H9 (cell line): Measurements from ENCODE around the gene WDR88. TPM values are rescaled to one million over a fixed set of nuclear protein-coding genes. Genes with fewer than 3 reads are reported as not detected.

Experiments
- DNase-seq: peaks from one replicate; pipeline ENCODE4 v3.0.0-alpha.2; 2017
- H2AFZ ChIP-seq: one replicate; pipeline ENCODE4 v1.6.1; 2013; ENCODE audit warnings: mild to moderate bottlenecking, low read length, control low read depth, moderate library complexity
- H2AK5ac ChIP-seq: 2 replicates; pipeline ENCODE4 v1.6.1; 2013; ENCODE audit warnings: low read length, control low read depth, mixed read lengths; ENCODE audit not compliant: insufficient read length
- H2BK120ac ChIP-seq: one replicate; pipeline ENCODE4 v1.6.1; 2013; ENCODE audit warnings: low read depth, mild to moderate bottlenecking, low read length, control low read depth, inconsistent platforms; ENCODE audit not compliant: poor library complexity, severe bottlenecking
- H2BK12ac ChIP-seq: 2 replicates; pipeline ENCODE4 v1.6.1; 2013; ENCODE audit warnings: low read length, control low read depth, mixed read lengths, low read depth; ENCODE audit not compliant: insufficient read length
- H2BK15ac ChIP-seq: 2 replicates; pipeline ENCODE4 v1.6.1; 2013; ENCODE audit warnings: low read depth, low read length, control low read depth
- H2BK20ac ChIP-seq: one replicate; pipeline ENCODE4 v1.6.1; 2013; ENCODE audit warnings: low read depth, mild to moderate bottlenecking, low read length, control low read depth, inconsistent platforms; ENCODE audit not compliant: poor library complexity, severe bottlenecking
- H2BK5ac ChIP-seq: 2 replicates; pipeline ENCODE4 v1.6.1; 2013; ENCODE audit warnings: low read length, control low read depth, mixed read lengths; ENCODE audit not compliant: insufficient read length
- H3K14ac ChIP-seq: 2 replicates; pipeline ENCODE4 v1.6.1; 2013; ENCODE audit warnings: low read length, control low read depth; ENCODE audit not compliant: insufficient read depth
- H3K18ac ChIP-seq: 2 replicates; pipeline ENCODE4 v1.6.1; 2013; ENCODE audit warnings: low read depth, mild to moderate bottlenecking, mixed read lengths, low read length, control low read depth; ENCODE audit not compliant: insufficient read length
- H3K23ac ChIP-seq: 2 replicates; pipeline ENCODE4 v1.6.1; 2013; ENCODE audit warnings: low read length, control low read depth, mixed read lengths, low read depth; ENCODE audit not compliant: insufficient read length
- H3K23me2 ChIP-seq: 2 replicates; pipeline ENCODE4 v1.6.1; 2013; ENCODE audit warnings: low read depth, mild to moderate bottlenecking, mixed read lengths, low read length, control low read depth; ENCODE audit not compliant: insufficient read length, poor library complexity, severe bottlenecking
- H3K27ac ChIP-seq: 2 replicates; pipeline ENCODE4 v1.5.1; 2013; ENCODE audit warnings: low read length, control low read depth, mixed read lengths, low read depth; ENCODE audit not compliant: insufficient read length
- H3K27me3 ChIP-seq: 2 replicates; pipeline ENCODE4 v1.6.1; 2013; ENCODE audit warnings: low read length, control low read depth, inconsistent platforms; ENCODE audit not compliant: insufficient read depth
- H3K4ac ChIP-seq: 2 replicates; pipeline ENCODE4 v1.6.1; 2013; ENCODE audit warnings: low read depth, mild to moderate bottlenecking, control low read depth, inconsistent platforms, low read length, moderate library complexity
- H3K4me1 ChIP-seq: 2 replicates; pipeline ENCODE4 v1.6.1; 2013; ENCODE audit warnings: low read length, control low read depth, inconsistent platforms; ENCODE audit not compliant: insufficient read depth
- H3K4me2 ChIP-seq: 2 replicates; pipeline ENCODE4 v1.6.1; 2013; ENCODE audit warnings: low read length, control low read depth, mixed read lengths; ENCODE audit not compliant: insufficient read length, insufficient read depth
- H3K56ac ChIP-seq: 2 replicates; pipeline ENCODE4 v1.6.1; 2013; ENCODE audit warnings: low read depth, mild to moderate bottlenecking, mixed read lengths, low read length, control low read depth; ENCODE audit not compliant: insufficient read length
- H3K79me1 ChIP-seq: 2 replicates; pipeline ENCODE4 v1.6.1; 2013; ENCODE audit warnings: low read depth, mild to moderate bottlenecking, moderate library complexity, low read length, control low read depth, inconsistent platforms; ENCODE audit not compliant: insufficient read depth, poor library complexity, severe bottlenecking
- H3K79me2 ChIP-seq: 2 replicates; pipeline ENCODE4 v1.6.1; 2013; ENCODE audit warnings: low read length, control low read depth, inconsistent platforms; ENCODE audit not compliant: insufficient read depth
- H3K9ac ChIP-seq: 2 replicates; pipeline ENCODE4 v1.6.1; 2013; ENCODE audit warnings: low read length, control low read depth, mixed read lengths; ENCODE audit not compliant: insufficient read length; ENCODE audit errors: extremely low read depth
- H3K9me3 ChIP-seq: one replicate; pipeline ENCODE4 v1.6.1; 2013; ENCODE audit warnings: low read depth, low read length, inconsistent platforms; ENCODE audit not compliant: control insufficient read depth
- H3T11ph ChIP-seq: one replicate; pipeline ENCODE4 v1.6.1; 2013; ENCODE audit warnings: mild to moderate bottlenecking, low read length, control low read depth, inconsistent platforms
- H4K20me1 ChIP-seq: one replicate; pipeline ENCODE4 v1.6.1; 2013; ENCODE audit not compliant: control insufficient read depth, insufficient read length, insufficient read depth
- H4K5ac ChIP-seq: 2 replicates; pipeline ENCODE4 v1.6.1; 2013; ENCODE audit warnings: low read depth, mild to moderate bottlenecking, mixed read lengths, low read length, control low read depth; ENCODE audit not compliant: insufficient read length
- H4K8ac ChIP-seq: replicated peaks from 2 replicates; pipeline ENCODE4 v1.6.1; 2013; ENCODE audit warnings: low read length, control low read depth, mixed read lengths, low read depth; ENCODE audit not compliant: insufficient read length
- H4K91ac ChIP-seq: 2 replicates; pipeline ENCODE4 v1.6.1; 2013; ENCODE audit warnings: low read depth, mild to moderate bottlenecking, moderate library complexity, mixed read lengths, low read length, control low read depth; ENCODE audit not compliant: insufficient read length
- H3K27ac Mint-ChIP-seq, 3 experiments: 2 replicates in 2 of 3; 3 replicates in 1 of 3; pipeline ENCODE4 v1.8.0; 2020 to 2021; ENCODE audit warnings: mixed read lengths in 3 of 3, mild to moderate bottlenecking in 1 of 3, moderate library complexity in 1 of 3
- H3K27me3 Mint-ChIP-seq: 2 replicates; pipeline ENCODE4 v1.8.0; 2021; ENCODE audit warnings: low read depth, mild to moderate bottlenecking, moderate library complexity, mixed read lengths
- H3K36me3 Mint-ChIP-seq, 3 experiments: 2 replicates in 2 of 3; 3 replicates in 1 of 3; pipeline ENCODE4 v1.8.0; 2020 to 2021; ENCODE audit warnings: low read depth in 3 of 3, mixed read lengths in 3 of 3; ENCODE audit not compliant: insufficient read depth in 1 of 3
- H3K4me1 Mint-ChIP-seq, 2 experiments: 2 replicates each; pipeline ENCODE4 v1.8.0; 2020; ENCODE audit warnings: mixed read lengths in 2 of 2
- H3K4me3 Mint-ChIP-seq, 2 experiments: 2 replicates in 1 of 2; 3 replicates in 1 of 2; pipeline ENCODE4 v1.8.0; 2020 to 2021; ENCODE audit warnings: mild to moderate bottlenecking in 2 of 2, mixed read lengths in 2 of 2, moderate library complexity in 1 of 2
- H3K9me3 Mint-ChIP-seq, 2 experiments: 2 replicates in 1 of 2; 3 replicates in 1 of 2; pipeline ENCODE4 v1.8.0; 2020; ENCODE audit warnings: mild to moderate bottlenecking in 2 of 2, mixed read lengths in 2 of 2, moderate library complexity in 1 of 2
- CTCF ChIP-seq: fragments of 200-600 bp; sonication (generic); conservative IDR thresholded peaks from 3 replicates; pipeline ENCODE4 v1.8.0; 2021; ENCODE audit warnings: antibody characterized with exemption, mild to moderate bottlenecking
- WGBS: extraction: QIAGEN DNeasy Blood & Tissue Kit; methylation state at CpG from one replicate; pipeline ENCODE4 v1.1.7; 2013; ENCODE audit warnings: missing lambda C conversion rate, low lambda C conversion rate, mixed read lengths; ENCODE audit not compliant: insufficient read length; ENCODE audit errors: extremely low coverage; 5-methylcytosine and 5-hydroxymethylcytosine counted together
- total RNA-seq: library from RNA; stranded (reverse); gene quantifications from 2 replicates; pipeline ENCODE4 v1.2.1, GENCODE V29; 2021

Gene WDR88
- total RNA-seq, 1 experiment from 2014 or later = not detected

- no peak overlapping the region for H3T11ph ChIP-seq
- no peak overlapping the region for H3K4me2 ChIP-seq
- no peaks in the 10 kb centered on the region for H3K4me1 ChIP-seq
- no peak overlapping the region for H2AK5ac ChIP-seq
- peaks cover 0 to under 1% of the 10 kb centered on the region in 2 experiments; a peak in 1 of 5 replicates for H3K9me3 Mint-ChIP-seq
- no peak overlapping the region for H3K4me3 Mint-ChIP-seq
- TF ChIP-seq CTCF = no peak
- H2AFZ ChIP-seq = no peak overlapping the region
- no peak overlapping the region for H4K8ac ChIP-seq
- H4K91ac ChIP-seq = no peak overlapping the region
- no peak overlapping the region for H3K18ac ChIP-seq
- no peak overlapping the region for H3K27ac ChIP-seq
- H2BK20ac ChIP-seq = no peak overlapping the region
- H2BK5ac ChIP-seq = no peak overlapping the region
- no peak overlapping the region for H4K5ac ChIP-seq
- no peaks in the 10 kb centered on the region for H3K27me3 ChIP-seq
- no CpG with 5 or more reads among the region's 7 CpGs for WGBS
- no peaks in the 10 kb centered on the region for H3K9me3 ChIP-seq
- no peak for DNase-seq
- peaks cover 6 to 15% (median 13%) of the 10 kb centered on the region in 3 experiments; a peak in 6 of 7 replicates for H3K36me3 Mint-ChIP-seq
- H3K23ac ChIP-seq = no peak overlapping the region
- no peaks in the 10 kb centered on the region for H3K23me2 ChIP-seq
- no peak overlapping the region for H2BK15ac ChIP-seq
- peaks cover 2% of the 10 kb centered on the region for H4K20me1 ChIP-seq
- no peak overlapping the region for H3K4ac ChIP-seq
- H2BK120ac ChIP-seq = no peak overlapping the region
- no peak overlapping the region for H3K9ac ChIP-seq
- no peak overlapping the region for H3K14ac ChIP-seq
- H2BK12ac ChIP-seq = no peak overlapping the region
- H3K27ac Mint-ChIP-seq = no peak overlapping the region
- H3K56ac ChIP-seq = no peak overlapping the region
- no peaks in the 10 kb centered on the region for H3K79me2 ChIP-seq
- no peaks in the 10 kb centered on the region for H3K79me1 ChIP-seq
- peaks cover 10% of the 10 kb centered on the region for H3K27me3 Mint-ChIP-seq
- H3K4me1 Mint-ChIP-seq = 0 out of 4 replicates have a peak, but pooled peaks cover 0 to 3% of the 10 kb centered on the region in 2 experiments
These were observed 66.3 kb downstream of the WDR88 start for GRCh38 chr19:33198169-33198568.
